H1 (cell line): Measurements from ENCODE around the gene ZNF518B. TPM values are rescaled to one million over a fixed set of nuclear protein-coding genes. Genes with fewer than 3 reads are reported as not detected.

ENCODE experiments used
- BRCA1 ChIP-seq: IDR thresholded peaks from 2 replicates; pipeline ENCODE4 v1.6.1; 2012; ENCODE audit warnings: low read depth, low read length, improper control_type of control experiment
- GTF2F1 ChIP-seq: IDR thresholded peaks from 2 replicates; pipeline ENCODE4 v1.6.1; 2012; ENCODE audit warnings: low read depth, low read length, improper control_type of control experiment, borderline replicate concordance
- HDAC6 ChIP-seq: IDR thresholded peaks from one replicate; pipeline ENCODE4 v1.7.1; 2012; ENCODE audit warnings: low read depth, mild to moderate bottlenecking, inconsistent platforms, low read length, moderate library complexity
- SIN3A ChIP-seq, 2 experiments: IDR thresholded peaks in 1 of 2; conservative IDR thresholded peaks in 1 of 2; 2 replicates each; pipeline ENCODE4 v1.6.1; 2011 to 2012; ENCODE audit warnings: low read length in 2 of 2, improper control_type of control experiment in 1 of 2, low read depth in 1 of 2, mild to moderate bottlenecking in 1 of 2
- TBP ChIP-seq: IDR thresholded peaks from 2 replicates; pipeline ENCODE4 v1.6.1; 2011; ENCODE audit warnings: low read depth, low read length, improper control_type of control experiment
- polyA plus RNA-seq, 7 experiments: library from polyadenylated mRNA; depleted of rRNA in 3 of 7; stranded (reverse) in 5 of 7; unstranded in 2 of 7; fragments of >200 nt in 5 of 7; fragments of 200-250 nt in 2 of 7; gene quantifications; 1 replicate in 5 of 7; 2 replicates in 1 of 7; 4 replicates in 1 of 7; pipeline versions ENCODE4 v1.2.1 to v1.2.3, GENCODE V29; 2011 to 2013; ENCODE audit warnings: missing spikeins in 2 of 7, mixed read lengths in 2 of 7
- total RNA-seq: library from RNA; stranded (reverse); fragmentation: NEBNext Ultra II Directional; extraction: Animal tissue kit (Norgen Biotek cat#: 25700); gene quantifications from 2 replicates; pipeline ENCODE4 v1.2.1, GENCODE V29; 2021

The ZNF518B gene
- total and polyA plus RNA-seq, 2 of the 8 experiments (the other 6 are each of a cell fraction or from before 2014, with no cell fraction given) = 2.9 to 9.0 TPM

DNA sequence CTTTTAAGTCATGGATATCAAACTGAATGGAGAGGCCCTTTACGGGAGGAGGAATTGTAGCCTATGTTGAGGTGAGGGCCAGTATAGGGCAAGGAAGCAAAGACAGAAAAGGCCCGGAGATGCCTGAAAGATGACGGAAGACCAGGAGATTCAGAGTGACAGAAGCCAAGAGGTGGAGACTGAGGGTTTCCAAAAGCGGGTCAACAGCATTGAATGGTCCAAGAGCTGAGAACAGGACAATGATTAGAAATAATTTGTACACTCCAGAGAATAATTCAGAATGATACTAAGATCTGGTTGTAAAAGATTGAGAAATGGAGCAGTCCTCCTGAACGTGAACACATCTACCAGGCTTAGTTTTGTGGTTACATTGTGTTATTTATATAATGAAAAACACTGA, 45.5 kb upstream of the ZNF518B start (continued):
- TF ChIP-seq BRCA1 (no peak), GTF2F1 (no peak), TBP (no peak), HDAC6 (no peak), SIN3A (conservative IDR thresholded peaks at IDR 0.05 in 1 of 2, IDR thresholded peaks at IDR 0.05 in 1 of 2; ENCODE audit: low read depth in 1 of 2, low read length in 2 of 2) (no peak)
